Type B pancreatic cell (in vitro differentiated cells): ENCODE data around the gene ZCCHC7. TPM values are rescaled to one million over a fixed set of nuclear protein-coding genes. Genes with fewer than 3 reads are reported as not detected.

Experiments
- DNase-seq: peaks from one replicate; pipeline ENCODE4 v3.0.0; 2021; ENCODE audit warnings: mixed read lengths; ENCODE audit not compliant: unreplicated experiment; ENCODE audit errors: extremely low spot score
- H3K27ac Mint-ChIP-seq: 2 replicates; pipeline ENCODE4 v1.8.0; 2021; ENCODE audit warnings: mild to moderate bottlenecking, mixed read lengths
- H3K27me3 Mint-ChIP-seq: 2 replicates; pipeline ENCODE4 v1.8.0; 2021; ENCODE audit warnings: mixed read lengths
- H3K36me3 Mint-ChIP-seq: 2 replicates; pipeline ENCODE4 v1.8.0; 2021; ENCODE audit warnings: mixed read lengths
- H3K4me1 Mint-ChIP-seq: one replicate; pipeline ENCODE4 v1.8.0; 2021; ENCODE audit warnings: mixed read lengths; ENCODE audit not compliant: unreplicated experiment
- H3K4me3 Mint-ChIP-seq: 2 replicates; pipeline ENCODE4 v1.8.0; 2021; ENCODE audit warnings: mild to moderate bottlenecking, mixed read lengths
- H3K9me3 Mint-ChIP-seq: 2 replicates; pipeline ENCODE4 v1.8.0; 2021; ENCODE audit warnings: mixed read lengths
- CTCF ChIP-seq: fragments of 200-600 bp; sonication (generic); conservative IDR thresholded peaks from 2 replicates; pipeline ENCODE4 v1.5.0; 2021; ENCODE audit warnings: antibody characterized with exemption, mild to moderate bottlenecking
- total RNA-seq: library from RNA; stranded (reverse); gene quantifications from 2 replicates; pipeline ENCODE4 v1.2.1, GENCODE V29; 2021; ENCODE audit warnings: low replicate concordance

ZCCHC7 gene
- total RNA-seq, 1 donor from 2014 or later, result 20.3 TPM

GRCh38 chr9:37399336-37399735, 279.0 kb downstream of the ZCCHC7 start:
- H3K9me3 Mint-ChIP-seq, result no peaks in the 10 kb centered on the region
- H3K27ac Mint-ChIP-seq, result no peak overlapping the region
- no peak for DNase-seq
- TF ChIP-seq CTCF, result no peak
- H3K27me3 Mint-ChIP-seq, result no peaks in the 10 kb centered on the region
- H3K36me3 Mint-ChIP-seq, result no peaks in the 10 kb centered on the region
- no peak overlapping the region for H3K4me3 Mint-ChIP-seq
- no peaks in the 10 kb centered on the region for H3K4me1 Mint-ChIP-seq

- no peaks in the 10 kb centered on the region for H3K4me1 Mint-ChIP-seq
Observed at GRCh38 chr9:37404590-37404989, 284.2 kb downstream of the ZCCHC7 start.

GRCh38 chr9:37405350-37405749, 285.0 kb downstream of the ZCCHC7 start:
- Mint-ChIP-seq H3K27ac (no peak overlapping the region), H3K4me1 (no peaks in the 10 kb centered on the region), H3K27me3 (no peaks in the 10 kb centered on the region), H3K9me3 (no peaks in the 10 kb centered on the region), H3K4me3 (no peak overlapping the region), H3K36me3 (no peaks in the 10 kb centered on the region)
- TF ChIP-seq CTCF, result no peak
- no peak for DNase-seq

More at GRCh38 chr9:37404590-37404989, 284.2 kb downstream of the ZCCHC7 start:
- Mint-ChIP-seq H3K27me3 (no peaks in the 10 kb centered on the region), H3K27ac (peak overlapping the region; percentile 17), H3K9me3 (no peaks in the 10 kb centered on the region), H3K4me3 (no peak overlapping the region), H3K36me3 (no peaks in the 10 kb centered on the region)
- TF ChIP-seq CTCF, result no peak
- no peak for DNase-seq

- H3K9me3 Mint-ChIP-seq, result no peaks in the 10 kb centered on the region
- H3K27me3 Mint-ChIP-seq, result no peaks in the 10 kb centered on the region
- no peak overlapping the region for H3K27ac Mint-ChIP-seq
- no peak overlapping the region for H3K4me3 Mint-ChIP-seq
- no peaks in the 10 kb centered on the region for H3K36me3 Mint-ChIP-seq
- no peak for TF ChIP-seq CTCF
- no peak for DNase-seq
- H3K4me1 Mint-ChIP-seq, result peaks cover 1% of the 10 kb centered on the region
Observed at GRCh38 chr9:37405764-37406380, 285.5 kb downstream of the ZCCHC7 start.

- H3K27me3 Mint-ChIP-seq, result no peaks in the 10 kb centered on the region
- H3K36me3 Mint-ChIP-seq, result no peaks in the 10 kb centered on the region
- H3K4me1 Mint-ChIP-seq, result peaks cover 4% of the 10 kb centered on the region
- H3K4me3 Mint-ChIP-seq, result no peak overlapping the region
- no peak for TF ChIP-seq CTCF
- no peak overlapping the region for H3K27ac Mint-ChIP-seq
- no peak for DNase-seq
- no peaks in the 10 kb centered on the region for H3K9me3 Mint-ChIP-seq
Observed at GRCh38 chr9:37406603-37407401, 286.4 kb downstream of the ZCCHC7 start.
